ENCODE measurements around the gene NACC2. TPM values are rescaled to one million over a fixed set of nuclear protein-coding genes. Genes with fewer than 3 reads are reported as not detected.

NACC2 gene
- polyA plus RNA-seq, 1 donor from 2014 or later, result 0.78 TPM

DNA sequence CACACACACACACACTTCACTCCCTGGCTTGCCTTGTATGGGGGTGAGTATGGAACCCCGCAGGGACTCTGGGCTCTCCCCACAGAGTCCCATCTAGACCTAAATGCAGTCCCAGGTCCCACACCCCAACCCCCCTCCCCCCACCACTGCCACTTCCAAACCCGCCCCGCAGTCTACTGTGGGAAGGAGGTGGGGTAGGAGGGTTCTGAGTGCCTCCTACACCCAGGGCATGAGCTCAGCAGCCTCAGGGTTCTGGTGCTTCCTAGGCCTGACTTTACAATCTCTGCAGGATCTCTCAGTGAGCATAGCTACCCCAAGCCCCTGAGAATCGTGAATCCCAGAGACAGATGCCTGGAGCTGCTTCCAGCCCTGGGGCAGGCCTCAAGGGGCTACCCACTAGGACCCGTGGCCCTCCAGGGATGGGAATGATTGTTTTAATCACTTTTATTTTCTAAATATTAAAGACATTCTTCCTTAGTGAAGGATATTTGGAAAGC lies 1.5 kb upstream of the NACC2 start:
- Mint-ChIP-seq H3K27me3 (peaks cover 19% of the 10 kb centered on the region), H3K4me1 (peaks cover 0 to 4% (median 0%) of the 10 kb centered on the region in 3 donors), H3K27ac (no peak overlapping the region), H3K36me3 (no peaks in the 10 kb centered on the region), H3K9me3 (peaks cover 0 to 1% (median 0%) of the 10 kb centered on the region in 3 donors), H3K4me3 (peak overlapping the region; percentile 60 to 74 (median 68))

DNA sequence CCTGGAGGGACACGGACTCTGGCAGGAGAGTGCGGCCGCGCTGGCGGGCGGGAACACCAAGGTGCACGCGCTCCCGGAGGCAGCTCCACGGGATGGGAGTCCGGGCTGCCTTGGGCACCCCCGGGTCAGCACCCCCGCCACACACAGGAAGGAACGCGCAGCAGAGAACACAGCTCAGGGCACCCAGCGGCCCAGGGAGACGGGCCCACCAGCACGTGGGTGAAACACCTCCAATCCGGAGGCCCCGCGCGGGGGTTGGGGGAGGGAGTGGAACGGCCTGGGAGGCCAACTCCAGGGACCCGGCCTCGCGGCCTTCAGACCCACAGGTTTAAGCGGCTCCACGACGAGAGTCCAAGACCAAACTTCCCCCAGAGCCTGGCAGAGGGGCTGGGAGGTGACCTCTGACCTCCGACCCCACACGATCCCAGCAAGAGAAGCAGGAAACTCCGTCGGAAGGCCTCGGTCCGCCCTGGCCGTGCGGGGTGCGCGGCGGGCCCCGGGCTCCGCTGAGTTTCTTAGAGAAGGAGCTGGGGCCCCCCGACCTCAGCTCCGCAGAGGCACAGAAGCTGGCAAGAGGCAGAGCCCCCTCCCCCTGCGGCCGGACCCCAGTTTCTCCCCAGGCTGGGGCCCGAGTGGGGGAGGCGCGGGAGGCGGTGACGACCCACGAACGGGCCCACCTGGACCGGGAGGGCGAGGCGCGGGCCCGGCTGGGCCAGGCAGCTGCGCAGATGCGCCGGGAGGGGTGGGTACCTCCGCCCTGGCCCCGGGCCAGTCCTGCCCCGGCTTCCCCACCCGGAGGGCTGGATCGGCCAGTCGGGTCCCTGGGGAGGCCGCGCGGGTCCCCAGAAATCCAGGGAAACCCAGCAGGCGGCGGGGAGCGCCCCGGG lies 851 bp downstream of the NACC2 start:
- Mint-ChIP-seq H3K9me3 (peaks cover 0 to 1% (median 0%) of the 10 kb centered on the region in 3 donors), H3K4me3 (peak overlapping the region in 3 of 4 donors; percentile 73 to 85 (median 74)), H3K27ac (no peak overlapping the region), H3K27me3 (peaks cover 19% of the 10 kb centered on the region), H3K36me3 (no peaks in the 10 kb centered on the region), H3K4me1 (peaks cover 0 to 5% (median 4%) of the 10 kb centered on the region in 3 donors)

DNA sequence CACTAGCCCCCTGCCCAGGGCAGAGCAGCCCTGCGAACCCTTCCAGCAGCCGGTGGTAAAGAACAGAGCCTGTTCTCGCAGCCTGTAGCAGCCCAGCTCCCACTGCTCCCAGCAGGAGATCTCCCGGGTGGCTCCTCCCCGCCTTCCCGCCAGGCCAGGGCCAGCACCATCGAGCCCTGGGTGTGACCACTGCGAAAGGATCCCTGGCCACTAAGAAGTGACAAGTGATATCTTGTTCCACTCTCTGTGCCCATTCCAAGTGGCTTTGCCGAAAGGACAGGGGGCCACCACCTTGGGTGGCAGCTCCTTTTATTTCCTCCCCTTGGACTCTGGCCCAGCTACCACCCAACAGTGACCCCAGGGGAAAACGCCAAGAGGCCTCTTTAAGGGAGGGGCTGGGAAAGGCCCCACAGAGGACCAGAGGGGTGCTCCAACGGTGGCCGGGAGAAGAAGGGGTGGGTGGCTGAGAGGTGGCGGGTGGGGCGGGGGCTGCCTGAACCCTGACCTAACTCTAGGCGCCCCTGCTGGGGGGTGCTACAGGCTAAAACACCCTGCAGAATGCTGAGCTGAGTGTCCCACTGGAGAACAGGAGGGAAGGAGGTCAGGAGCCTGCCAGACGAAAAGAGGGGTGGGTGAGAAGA lies 1.6 kb downstream of the NACC2 start:
- H3K27me3 Mint-ChIP-seq, result peaks cover 18% of the 10 kb centered on the region
- peaks cover 0 to 1% (median 0%) of the 10 kb centered on the region in 3 donors for H3K9me3 Mint-ChIP-seq
- peak overlapping the region; percentile 38 to 85 (median 74) for H3K4me3 Mint-ChIP-seq
- H3K4me1 Mint-ChIP-seq, result peaks cover 0 to 5% (median 0%) of the 10 kb centered on the region in 3 donors
- no peak overlapping the region for H3K27ac Mint-ChIP-seq
- no peaks in the 10 kb centered on the region for H3K36me3 Mint-ChIP-seq

DNA sequence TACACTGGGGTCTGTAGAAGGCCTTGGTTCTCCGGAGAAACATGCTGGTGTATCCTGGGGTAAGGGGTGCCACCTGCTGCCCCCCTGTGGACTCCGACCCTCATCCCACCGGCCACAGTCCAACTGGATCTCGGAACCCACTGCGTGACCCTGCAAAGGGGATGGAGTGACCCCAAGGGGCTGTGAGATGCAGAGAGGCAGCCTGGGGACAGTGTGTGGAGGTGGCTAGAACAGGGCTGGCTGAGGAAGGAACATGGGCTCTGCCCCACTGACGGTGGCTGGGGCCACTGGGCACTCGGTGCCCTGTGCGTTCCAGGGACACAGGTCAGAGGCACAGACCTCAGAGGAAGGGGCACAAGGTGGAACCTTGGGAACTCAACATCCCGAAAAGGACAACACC lies 2.3 kb downstream of the NACC2 start:
- no peak overlapping the region for H3K27ac Mint-ChIP-seq
- H3K27me3 Mint-ChIP-seq, result peaks cover 23% of the 10 kb centered on the region
- peaks cover 0 to 5% (median 0%) of the 10 kb centered on the region in 3 donors for H3K4me1 Mint-ChIP-seq
- H3K36me3 Mint-ChIP-seq, result no peaks in the 10 kb centered on the region
- no peaks in the 10 kb centered on the region for H3K9me3 Mint-ChIP-seq
- H3K4me3 Mint-ChIP-seq, result peak overlapping the region; percentile 31 to 84 (median 56)

DNA sequence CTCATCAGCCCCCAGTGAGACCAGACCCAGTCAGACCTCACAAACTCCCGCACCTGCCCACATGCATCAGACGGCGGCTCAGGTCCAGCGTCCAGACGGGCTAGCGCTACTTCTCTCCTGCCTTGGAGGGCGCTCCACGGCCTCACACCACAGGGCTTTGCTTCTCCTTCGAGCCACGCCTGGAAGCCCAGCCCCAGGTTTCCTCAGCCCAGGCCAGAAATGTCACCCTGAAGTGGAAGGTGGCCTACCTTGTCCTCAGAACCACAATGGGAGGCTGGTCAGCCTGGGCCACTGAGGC lies 2.8 kb downstream of the NACC2 start:
- H3K27ac Mint-ChIP-seq, result no peak overlapping the region
- H3K27me3 Mint-ChIP-seq, result peaks cover 20% of the 10 kb centered on the region
- peaks cover 0 to 5% (median 0%) of the 10 kb centered on the region in 3 donors for H3K4me1 Mint-ChIP-seq
- H3K36me3 Mint-ChIP-seq, result no peaks in the 10 kb centered on the region
- no peaks in the 10 kb centered on the region for H3K9me3 Mint-ChIP-seq
- no peak overlapping the region for H3K4me3 Mint-ChIP-seq

DNA sequence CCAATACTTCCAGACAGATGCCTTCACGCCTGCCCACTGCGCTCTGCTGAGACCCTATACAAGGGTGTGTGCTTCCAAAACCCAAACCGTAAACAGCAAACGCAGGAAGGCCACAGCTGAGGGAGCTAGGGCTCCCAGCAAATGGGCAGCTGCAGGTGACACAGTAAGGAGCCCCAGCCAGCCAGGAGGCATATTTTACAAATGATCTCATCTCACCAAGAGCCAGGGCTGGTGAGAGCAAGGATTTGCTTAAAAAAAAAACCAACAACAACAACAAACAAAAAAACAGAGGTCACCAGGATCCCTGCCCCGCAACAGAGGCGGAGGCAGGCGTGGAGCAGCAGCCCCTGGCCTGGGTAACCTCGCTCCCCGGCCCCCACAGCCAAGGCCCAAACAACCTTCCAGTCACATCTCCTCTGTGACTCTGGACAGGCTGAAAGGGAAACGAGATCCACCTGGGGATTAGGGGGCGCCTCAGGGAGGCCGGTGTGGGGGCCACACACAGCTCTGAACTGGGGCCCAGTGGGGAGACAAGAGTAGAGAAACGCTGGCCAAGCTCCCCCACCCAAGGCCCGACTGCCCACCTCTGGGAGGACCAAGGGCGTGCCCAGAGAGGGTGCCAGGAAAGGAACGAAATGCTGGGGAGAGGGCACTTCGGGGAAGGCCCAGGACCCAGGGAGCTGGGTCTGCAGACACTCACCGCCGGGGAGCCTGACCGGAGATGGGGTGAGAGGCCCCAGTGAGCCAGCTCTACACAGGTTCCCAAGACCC lies 3.3 kb downstream of the NACC2 start:
- peaks cover 0 to 5% (median 0%) of the 10 kb centered on the region in 3 donors for H3K4me1 Mint-ChIP-seq
- peak overlapping the region in 1 of 4 donors; percentile 32 for H3K4me3 Mint-ChIP-seq
- no peaks in the 10 kb centered on the region for H3K9me3 Mint-ChIP-seq
- H3K27ac Mint-ChIP-seq, result peak overlapping the region in 1 of 3 donors; percentile 76
- no peaks in the 10 kb centered on the region for H3K36me3 Mint-ChIP-seq
- peaks cover 22% of the 10 kb centered on the region for H3K27me3 Mint-ChIP-seq

DNA sequence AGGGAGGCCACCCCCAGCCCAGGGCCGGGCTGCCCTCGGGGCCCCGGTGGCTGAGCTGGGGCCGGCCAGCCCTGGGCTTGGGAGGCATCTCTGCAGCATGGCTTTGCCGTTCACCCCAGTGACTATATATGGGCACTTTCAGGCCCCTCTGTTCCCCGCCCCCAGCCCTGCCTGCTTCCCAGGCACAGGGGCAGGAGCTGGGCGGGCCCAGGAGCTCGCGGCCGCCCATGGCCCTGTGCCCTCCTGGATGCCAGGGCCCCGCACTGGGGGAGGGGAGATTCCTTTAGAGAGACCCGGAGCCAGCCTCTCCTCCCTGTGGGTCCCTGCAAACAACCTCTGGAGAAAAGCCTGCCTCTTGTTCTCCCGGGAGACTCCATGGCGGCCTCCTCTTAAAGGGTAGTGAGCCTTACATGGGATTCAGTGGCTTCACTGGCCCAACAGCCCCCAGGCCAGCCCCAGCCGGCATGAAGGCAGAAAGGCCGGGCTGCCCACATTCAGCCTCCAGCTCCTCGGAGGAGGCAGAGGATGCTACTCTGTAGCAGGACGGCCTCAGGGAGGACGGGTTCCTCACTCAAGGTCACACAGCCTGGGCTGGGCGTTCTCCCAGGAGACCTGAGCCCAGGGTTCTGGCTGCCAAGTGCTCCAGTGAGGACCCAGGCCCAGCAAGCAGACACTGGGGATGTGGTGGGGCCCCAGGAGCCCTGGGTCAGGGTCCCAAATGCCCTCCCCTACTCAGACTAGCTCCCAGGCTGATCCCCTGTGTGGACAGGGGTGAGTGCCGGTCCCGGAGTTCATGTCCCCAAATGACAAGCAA lies 4.1 kb downstream of the NACC2 start:
- no peaks in the 10 kb centered on the region for H3K36me3 Mint-ChIP-seq
- no peaks in the 10 kb centered on the region for H3K9me3 Mint-ChIP-seq
- peak overlapping the region in 1 of 3 donors; percentile 76 for H3K27ac Mint-ChIP-seq
- peaks cover 23% of the 10 kb centered on the region for H3K27me3 Mint-ChIP-seq
- peaks cover 0 to 5% (median 0%) of the 10 kb centered on the region in 3 donors for H3K4me1 Mint-ChIP-seq
- peak overlapping the region in 1 of 4 donors; percentile 32 for H3K4me3 Mint-ChIP-seq

DNA sequence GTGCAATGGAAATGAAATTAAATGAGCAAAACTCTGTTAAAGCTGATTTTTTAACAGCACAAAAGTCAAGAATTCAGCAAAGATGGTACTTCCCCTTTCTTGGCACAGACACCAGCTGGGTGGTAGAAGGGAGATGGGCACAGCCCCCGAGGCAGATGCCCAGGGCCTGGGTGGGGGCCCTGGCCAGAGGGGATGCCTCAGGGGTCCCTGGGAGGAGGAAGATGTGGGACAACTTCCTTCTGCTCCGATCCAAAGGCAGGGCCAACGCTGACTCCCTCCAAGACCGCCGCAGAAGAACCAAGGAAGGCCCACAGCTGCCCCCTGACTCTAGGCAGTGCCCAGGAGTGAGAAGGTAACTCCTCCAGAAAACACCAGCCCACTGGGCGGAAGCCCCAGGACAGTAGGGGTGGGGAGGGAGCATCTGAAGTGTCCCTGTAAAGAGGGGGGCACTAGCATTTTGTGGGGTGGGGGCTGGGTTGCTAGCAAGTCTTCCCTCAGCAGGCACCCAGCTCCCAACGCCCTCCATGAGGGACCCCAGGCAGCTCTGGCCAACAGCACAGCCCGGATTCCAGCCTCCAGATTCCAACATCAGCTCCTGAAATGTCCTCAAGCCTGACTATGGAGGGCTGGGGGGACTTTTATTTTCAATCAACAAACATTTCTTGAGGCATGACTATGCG lies 4.9 kb downstream of the NACC2 start:
- no peaks in the 10 kb centered on the region for H3K9me3 Mint-ChIP-seq
- peaks cover 23% of the 10 kb centered on the region for H3K27me3 Mint-ChIP-seq
- H3K4me1 Mint-ChIP-seq, result peaks cover 0 to 5% (median 0%) of the 10 kb centered on the region in 3 donors
- no peak overlapping the region for H3K27ac Mint-ChIP-seq
- no peaks in the 10 kb centered on the region for H3K36me3 Mint-ChIP-seq
- no peak overlapping the region for H3K4me3 Mint-ChIP-seq

DNA sequence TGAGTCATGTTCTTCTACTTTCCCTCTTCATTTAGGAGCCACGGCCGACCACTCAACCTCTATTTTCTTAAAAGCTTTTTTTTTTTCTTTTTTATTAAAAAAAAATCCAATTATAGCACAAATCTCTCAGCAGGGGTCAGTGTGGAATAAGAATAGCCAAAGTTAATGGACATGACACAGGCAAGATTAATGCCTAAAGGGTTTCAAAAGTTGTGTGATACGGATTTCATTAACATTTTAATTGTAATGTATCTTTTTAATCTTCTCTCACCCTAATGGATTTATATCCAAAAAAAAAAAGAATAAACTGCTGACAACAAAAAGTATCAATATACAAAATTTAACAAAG lies 5.4 kb downstream of the NACC2 start:
- no peaks in the 10 kb centered on the region for H3K9me3 Mint-ChIP-seq
- H3K27me3 Mint-ChIP-seq, result peaks cover 23% of the 10 kb centered on the region
- no peak overlapping the region for H3K4me3 Mint-ChIP-seq
- no peak overlapping the region for H3K27ac Mint-ChIP-seq
- H3K36me3 Mint-ChIP-seq, result no peaks in the 10 kb centered on the region
- H3K4me1 Mint-ChIP-seq, result peaks cover 0 to 5% (median 0%) of the 10 kb centered on the region in 3 donors

DNA sequence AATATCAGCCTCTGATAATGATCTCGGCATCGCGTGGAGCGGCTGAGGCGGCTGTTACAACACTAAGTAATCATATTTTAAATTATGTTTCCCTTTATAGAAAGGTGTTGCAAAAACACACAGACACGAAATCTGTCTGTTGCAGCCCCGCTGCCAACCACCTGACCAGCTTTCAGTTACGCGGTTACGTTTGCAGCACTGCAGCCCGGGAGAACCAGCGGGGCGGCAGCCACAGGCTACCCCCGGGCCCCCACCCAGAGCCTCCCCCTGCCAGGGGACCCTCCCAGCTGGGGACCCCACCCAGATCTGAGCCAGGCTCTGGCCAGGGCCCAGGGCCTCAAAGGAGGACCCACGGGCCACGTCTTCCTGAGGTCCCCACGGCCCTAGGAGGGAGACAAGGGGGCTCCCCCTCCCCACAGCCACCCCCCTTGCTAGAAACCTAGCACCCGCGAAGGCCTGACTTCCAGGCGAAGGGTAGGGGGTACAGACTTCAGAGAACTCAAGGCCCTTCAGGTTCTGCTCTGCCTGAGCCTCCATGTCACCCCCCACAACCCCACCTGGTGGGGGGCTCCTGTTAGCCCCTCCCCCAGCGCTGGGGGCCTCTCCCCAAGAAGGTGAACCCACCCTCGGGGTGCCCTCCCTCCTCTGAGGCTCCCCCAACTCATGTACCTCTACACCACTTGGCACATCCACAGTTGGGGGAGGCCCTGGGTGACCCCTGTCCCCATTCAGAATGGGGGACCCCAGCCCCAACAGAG lies 6.0 kb downstream of the NACC2 start:
- peaks cover 25% of the 10 kb centered on the region for H3K27me3 Mint-ChIP-seq
- H3K4me1 Mint-ChIP-seq, result peaks cover 0 to 5% (median 0%) of the 10 kb centered on the region in 3 donors
- H3K9me3 Mint-ChIP-seq, result no peaks in the 10 kb centered on the region
- no peak overlapping the region for H3K4me3 Mint-ChIP-seq
- H3K27ac Mint-ChIP-seq, result no peak overlapping the region
- no peaks in the 10 kb centered on the region for H3K36me3 Mint-ChIP-seq

DNA sequence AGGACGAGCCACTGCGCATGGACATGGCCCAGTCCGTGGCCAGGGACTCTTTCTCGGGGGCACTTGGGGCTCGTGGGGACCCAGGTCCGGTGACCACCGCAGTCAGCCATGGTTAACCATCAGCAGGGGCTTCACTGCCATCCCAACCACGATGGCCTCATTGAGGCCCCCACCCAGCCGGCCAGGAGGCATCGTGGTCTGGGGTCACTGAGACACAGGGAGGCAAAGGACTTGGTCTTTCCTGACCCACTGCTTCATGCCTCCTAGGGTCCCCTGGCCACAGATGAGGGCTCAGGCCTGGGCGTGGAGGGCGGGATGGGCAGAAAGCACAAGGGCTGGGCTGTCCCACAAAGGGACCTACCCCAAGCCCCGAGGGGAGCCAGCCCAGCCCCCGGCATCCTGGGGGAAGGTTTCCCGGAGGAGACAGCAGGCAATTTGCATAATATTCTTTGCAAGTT lies 6.6 kb downstream of the NACC2 start:
- no peaks in the 10 kb centered on the region for H3K9me3 Mint-ChIP-seq

DNA sequence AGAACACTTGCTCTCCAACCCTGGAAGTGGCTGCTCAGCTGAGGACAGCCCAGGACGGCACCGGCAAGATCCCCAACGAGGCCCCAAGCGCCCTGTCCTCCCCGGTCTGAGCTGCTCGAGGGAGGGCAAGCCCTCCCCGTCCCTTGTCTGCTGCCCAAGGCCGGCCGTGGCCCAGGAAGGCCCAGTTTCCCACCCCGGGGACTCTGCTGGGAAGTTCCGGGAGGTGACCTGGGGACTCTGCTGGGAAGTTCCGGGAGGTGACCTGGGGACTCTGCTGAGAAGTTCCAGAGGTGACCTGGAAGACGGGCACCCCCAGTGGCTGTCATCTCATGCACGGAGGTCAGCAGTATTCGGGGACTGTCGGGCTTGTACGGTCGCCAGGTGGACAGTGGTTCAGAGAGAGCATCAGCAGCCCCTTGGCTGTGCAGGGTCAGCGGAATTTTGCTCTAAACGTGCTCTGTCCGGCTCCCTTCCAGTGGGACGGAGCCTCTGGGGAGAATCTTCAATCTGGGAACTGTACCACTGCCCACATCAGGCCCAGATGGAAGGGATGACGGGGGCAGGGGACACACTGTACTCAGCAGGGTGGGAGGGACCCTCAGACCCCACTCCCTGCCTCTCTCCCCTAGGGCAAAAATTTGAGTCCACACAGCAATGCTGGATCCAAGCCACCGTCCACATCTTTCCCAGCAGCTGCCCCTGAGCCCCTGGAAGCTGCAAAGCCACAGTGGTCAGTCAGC lies 7.2 kb downstream of the NACC2 start:
- Mint-ChIP-seq H3K27me3 (peaks cover 19% of the 10 kb centered on the region), H3K36me3 (no peaks in the 10 kb centered on the region)

More for the DNA sequence above, 6.6 kb downstream of the NACC2 start:
- Mint-ChIP-seq H3K4me3 (no peak overlapping the region), H3K36me3 (no peaks in the 10 kb centered on the region), H3K27me3 (peaks cover 25% of the 10 kb centered on the region), H3K27ac (no peak overlapping the region), H3K4me1 (peaks cover 0 to 5% (median 0%) of the 10 kb centered on the region in 3 donors)

More for the DNA sequence above, 7.2 kb downstream of the NACC2 start:
- Mint-ChIP-seq H3K4me3 (no peak overlapping the region), H3K27ac (no peak overlapping the region), H3K9me3 (no peaks in the 10 kb centered on the region), H3K4me1 (peaks cover 0 to 5% (median 0%) of the 10 kb centered on the region in 3 donors)
